ENCODE measurements around the gene AP1B1.
"Not testable (repeated sequence)": the region's sequence is repeated elsewhere in the genome, so short reads cannot be mapped to it uniquely, and the experiment has no call there.

GRCh38 chr22:29374806-29375205, 13.6 kb downstream of the AP1B1 start:
- not testable (repeated sequence) for TF ChIP-seq EZH2 (IDR thresholded peaks at IDR 0.05; ENCODE audit: borderline replicate concordance, insufficient read depth, low read length, poor library complexity, severe bottlenecking); POLR2AphosphoS5 (IDR thresholded peaks at IDR 0.05); EP300 (conservative IDR thresholded peaks at IDR 0.05; ENCODE audit: poor library complexity, severe bottlenecking)
- TF ChIP-seq, protein P1, sequence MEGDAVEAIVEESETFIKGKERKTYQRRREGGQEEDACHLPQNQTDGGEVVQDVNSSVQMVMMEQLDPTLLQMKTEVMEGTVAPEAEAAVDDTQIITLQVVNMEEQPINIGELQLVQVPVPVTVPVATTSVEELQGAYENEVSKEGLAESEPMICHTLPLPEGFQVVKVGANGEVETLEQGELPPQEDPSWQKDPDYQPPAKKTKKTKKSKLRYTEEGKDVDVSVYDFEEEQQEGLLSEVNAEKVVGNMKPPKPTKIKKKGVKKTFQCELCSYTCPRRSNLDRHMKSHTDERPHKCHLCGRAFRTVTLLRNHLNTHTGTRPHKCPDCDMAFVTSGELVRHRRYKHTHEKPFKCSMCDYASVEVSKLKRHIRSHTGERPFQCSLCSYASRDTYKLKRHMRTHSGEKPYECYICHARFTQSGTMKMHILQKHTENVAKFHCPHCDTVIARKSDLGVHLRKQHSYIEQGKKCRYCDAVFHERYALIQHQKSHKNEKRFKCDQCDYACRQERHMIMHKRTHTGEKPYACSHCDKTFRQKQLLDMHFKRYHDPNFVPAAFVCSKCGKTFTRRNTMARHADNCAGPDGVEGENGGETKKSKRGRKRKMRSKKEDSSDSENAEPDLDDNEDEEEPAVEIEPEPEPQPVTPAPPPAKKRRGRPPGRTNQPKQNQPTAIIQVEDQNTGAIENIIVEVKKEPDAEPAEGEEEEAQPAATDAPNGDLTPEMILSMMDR (IDR thresholded peaks at IDR 0.05; ENCODE audit: poor library complexity, severe bottlenecking) = not testable (repeated sequence)
- TF ChIP-seq, protein P2, sequence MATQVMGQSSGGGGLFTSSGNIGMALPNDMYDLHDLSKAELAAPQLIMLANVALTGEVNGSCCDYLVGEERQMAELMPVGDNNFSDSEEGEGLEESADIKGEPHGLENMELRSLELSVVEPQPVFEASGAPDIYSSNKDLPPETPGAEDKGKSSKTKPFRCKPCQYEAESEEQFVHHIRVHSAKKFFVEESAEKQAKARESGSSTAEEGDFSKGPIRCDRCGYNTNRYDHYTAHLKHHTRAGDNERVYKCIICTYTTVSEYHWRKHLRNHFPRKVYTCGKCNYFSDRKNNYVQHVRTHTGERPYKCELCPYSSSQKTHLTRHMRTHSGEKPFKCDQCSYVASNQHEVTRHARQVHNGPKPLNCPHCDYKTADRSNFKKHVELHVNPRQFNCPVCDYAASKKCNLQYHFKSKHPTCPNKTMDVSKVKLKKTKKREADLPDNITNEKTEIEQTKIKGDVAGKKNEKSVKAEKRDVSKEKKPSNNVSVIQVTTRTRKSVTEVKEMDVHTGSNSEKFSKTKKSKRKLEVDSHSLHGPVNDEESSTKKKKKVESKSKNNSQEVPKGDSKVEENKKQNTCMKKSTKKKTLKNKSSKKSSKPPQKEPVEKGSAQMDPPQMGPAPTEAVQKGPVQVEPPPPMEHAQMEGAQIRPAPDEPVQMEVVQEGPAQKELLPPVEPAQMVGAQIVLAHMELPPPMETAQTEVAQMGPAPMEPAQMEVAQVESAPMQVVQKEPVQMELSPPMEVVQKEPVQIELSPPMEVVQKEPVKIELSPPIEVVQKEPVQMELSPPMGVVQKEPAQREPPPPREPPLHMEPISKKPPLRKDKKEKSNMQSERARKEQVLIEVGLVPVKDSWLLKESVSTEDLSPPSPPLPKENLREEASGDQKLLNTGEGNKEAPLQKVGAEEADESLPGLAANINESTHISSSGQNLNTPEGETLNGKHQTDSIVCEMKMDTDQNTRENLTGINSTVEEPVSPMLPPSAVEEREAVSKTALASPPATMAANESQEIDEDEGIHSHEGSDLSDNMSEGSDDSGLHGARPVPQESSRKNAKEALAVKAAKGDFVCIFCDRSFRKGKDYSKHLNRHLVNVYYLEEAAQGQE (IDR thresholded peaks at IDR 0.05; ENCODE audit: borderline replicate concordance) = not testable (repeated sequence)
